HUES6 (cell line): ENCODE measurements around the gene RGS5.
A peak's percentile ranks its signal among the peaks of the same experiment; 100 is the strongest.

ENCODE experiments used
- H3K27ac ChIP-seq: 2 replicates; pipeline ENCODE4 v1.7.0; 2013; ENCODE audit warnings: low read depth, mild to moderate bottlenecking, low read length, inconsistent platforms
- H3K27me3 ChIP-seq: 2 replicates; pipeline ENCODE4 v1.6.1; 2013; ENCODE audit warnings: low read length; ENCODE audit not compliant: control insufficient read depth, insufficient read depth
- H3K36me3 ChIP-seq: 2 replicates; pipeline ENCODE4 v1.6.1; 2013; ENCODE audit warnings: low read length; ENCODE audit not compliant: control insufficient read depth, insufficient read depth
- H3K4me1 ChIP-seq: 2 replicates; pipeline ENCODE4 v1.6.1; 2013; ENCODE audit warnings: low read length; ENCODE audit not compliant: control insufficient read depth, insufficient read depth
- H3K4me3 ChIP-seq: 2 replicates; pipeline ENCODE4 v1.5.1; 2013; ENCODE audit warnings: low read depth, low read length
- H3K9ac ChIP-seq: one replicate; pipeline ENCODE4 v1.6.1; 2013; ENCODE audit warnings: mild to moderate bottlenecking, low read length
- H3K9me3 ChIP-seq: 2 replicates; pipeline ENCODE4 v1.6.1; 2013; ENCODE audit warnings: low read depth, low read length; ENCODE audit not compliant: control insufficient read depth, insufficient read depth

The RGS5 gene

GRCh38 chr1:163213626-163214025 lies 10.9 kb upstream of the RGS5 start:
- no peak overlapping the region for H3K27ac ChIP-seq
- no peaks in the 10 kb centered on the region for H3K9me3 ChIP-seq
- H3K4me1 ChIP-seq, result no peaks in the 10 kb centered on the region
- no peak overlapping the region for H3K9ac ChIP-seq
- H3K27me3 ChIP-seq, result no peaks in the 10 kb centered on the region
- H3K36me3 ChIP-seq, result no peaks in the 10 kb centered on the region
- H3K4me3 ChIP-seq, result no peak overlapping the region

- H3K36me3 ChIP-seq, result no peaks in the 10 kb centered on the region
- no peaks in the 10 kb centered on the region for H3K4me1 ChIP-seq
- no peaks in the 10 kb centered on the region for H3K9me3 ChIP-seq
- no peak overlapping the region for H3K9ac ChIP-seq
- no peak overlapping the region for H3K27ac ChIP-seq
- no peaks in the 10 kb centered on the region for H3K27me3 ChIP-seq
- H3K4me3 ChIP-seq, result no peak overlapping the region
These were observed 9.0 kb upstream of the RGS5 start for GRCh38 chr1:163211667-163212066.

GRCh38 chr1:163205513-163205912 lies 2.8 kb upstream of the RGS5 start:
- H3K4me3 ChIP-seq, result no peak overlapping the region
- no peaks in the 10 kb centered on the region for H3K27me3 ChIP-seq
- no peaks in the 10 kb centered on the region for H3K36me3 ChIP-seq
- no peak overlapping the region for H3K9ac ChIP-seq
- no peaks in the 10 kb centered on the region for H3K9me3 ChIP-seq
- H3K4me1 ChIP-seq, result peaks cover 28% of the 10 kb centered on the region
- no peak overlapping the region for H3K27ac ChIP-seq

GRCh38 chr1:163203561-163203960 lies 845 bp upstream of the RGS5 start:
- H3K4me1 ChIP-seq, result peaks cover 31% of the 10 kb centered on the region
- no peaks in the 10 kb centered on the region for H3K36me3 ChIP-seq
- peak overlapping the region; percentile 93 for H3K27ac ChIP-seq
- H3K9me3 ChIP-seq, result no peaks in the 10 kb centered on the region
- H3K27me3 ChIP-seq, result no peaks in the 10 kb centered on the region
- peak overlapping the region; percentile 34 for H3K9ac ChIP-seq
- H3K4me3 ChIP-seq, result peak overlapping the region; percentile 44; the same call in 1 of the 2 replicates

GRCh38 chr1:163201906-163202305 lies 810 bp downstream of the RGS5 start:
- Histone ChIP-seq H3K36me3 (no peaks in the 10 kb centered on the region), H3K27me3 (no peaks in the 10 kb centered on the region), H3K9me3 (no peaks in the 10 kb centered on the region), H3K9ac (peak overlapping the region; percentile 53), H3K27ac (peak overlapping the region; percentile 10; the same call in 1 of the 2 replicates), H3K4me3 (peak overlapping the region; percentile 44), H3K4me1 (peaks cover 31% of the 10 kb centered on the region)

GRCh38 chr1:163197022-163197421 lies 5.7 kb downstream of the RGS5 start:
- H3K9me3 ChIP-seq, result no peaks in the 10 kb centered on the region
- no peak overlapping the region for H3K4me3 ChIP-seq
- H3K9ac ChIP-seq, result no peak overlapping the region
- no peaks in the 10 kb centered on the region for H3K36me3 ChIP-seq
- H3K4me1 ChIP-seq, result peaks cover 16% of the 10 kb centered on the region
- no peak overlapping the region for H3K27ac ChIP-seq
- no peaks in the 10 kb centered on the region for H3K27me3 ChIP-seq

- no peaks in the 10 kb centered on the region for H3K9me3 ChIP-seq
- 0 out of 2 replicates have a peak overlapping the region, but pooled peaks have one; percentile 22 for H3K27ac ChIP-seq
- no peak overlapping the region for H3K9ac ChIP-seq
- H3K36me3 ChIP-seq, result no peaks in the 10 kb centered on the region
- no peaks in the 10 kb centered on the region for H3K27me3 ChIP-seq
- H3K4me3 ChIP-seq, result no peak overlapping the region
- peaks cover 16% of the 10 kb centered on the region for H3K4me1 ChIP-seq
These were observed 6.3 kb downstream of the RGS5 start for GRCh38 chr1:163196449-163196787.

- Histone ChIP-seq H3K27ac (0 out of 2 replicates have a peak overlapping the region, but pooled peaks have one; percentile 22), H3K4me1 (peaks cover 16% of the 10 kb centered on the region), H3K4me3 (no peak overlapping the region)
These were observed 6.8 kb downstream of the RGS5 start for GRCh38 chr1:163195728-163196448.

GRCh38 chr1:163191301-163191700 lies 11.4 kb downstream of the RGS5 start:
- Histone ChIP-seq H3K9ac (no peak overlapping the region), H3K4me1 (peaks cover 6% of the 10 kb centered on the region), H3K27ac (no peak overlapping the region), H3K27me3 (no peaks in the 10 kb centered on the region), H3K4me3 (no peak overlapping the region), H3K9me3 (no peaks in the 10 kb centered on the region), H3K36me3 (peaks cover 2% of the 10 kb centered on the region; the same call in 1 of the 2 replicates)

More at GRCh38 chr1:163195728-163196448, 6.8 kb downstream of the RGS5 start:
- H3K36me3 ChIP-seq, result no peaks in the 10 kb centered on the region
- no peaks in the 10 kb centered on the region for H3K9me3 ChIP-seq
- no peaks in the 10 kb centered on the region for H3K27me3 ChIP-seq
- peak overlapping the region; percentile 36 for H3K9ac ChIP-seq

- no peaks in the 10 kb centered on the region for H3K9me3 ChIP-seq
- H3K27me3 ChIP-seq, result no peaks in the 10 kb centered on the region
- H3K4me3 ChIP-seq, result no peak overlapping the region
- no peaks in the 10 kb centered on the region for H3K4me1 ChIP-seq
- no peak overlapping the region for H3K9ac ChIP-seq
- no peak overlapping the region for H3K27ac ChIP-seq
- H3K36me3 ChIP-seq, result peaks cover 2% of the 10 kb centered on the region; the same call in 1 of the 2 replicates
These were observed 13.8 kb downstream of the RGS5 start for GRCh38 chr1:163188947-163189346.

- no peaks in the 10 kb centered on the region for H3K27me3 ChIP-seq
- H3K9ac ChIP-seq, result no peak overlapping the region
- peaks cover 2% of the 10 kb centered on the region; the same call in 1 of the 2 replicates for H3K36me3 ChIP-seq
- H3K4me1 ChIP-seq, result no peaks in the 10 kb centered on the region
- no peak overlapping the region for H3K27ac ChIP-seq
- no peak overlapping the region for H3K4me3 ChIP-seq
- no peaks in the 10 kb centered on the region for H3K9me3 ChIP-seq
These were observed 14.9 kb downstream of the RGS5 start for GRCh38 chr1:163187849-163188248.
